K562 (cell line): Measurements from ENCODE around the gene SHROOM3. TPM values are rescaled to one million over a fixed set of nuclear protein-coding genes. Genes with fewer than 3 reads are reported as not detected.

Source experiments
- ATAC-seq: fragments of 200-7000 bp; cut with Tn5 transposase; 3 replicates; pipeline ENCODE4 v1.9.1; 2020; ENCODE audit warnings: moderate library complexity
- BruUV-seq: library from RNA; stranded (reverse); fragments of 400-500 nt; replicated peaks from 2 replicates; lab custom pipeline; 2021; lab: Mats Ljungman, UMichigan
- CTCF ChIA-PET: fragments of 300-600 bp; formaldehyde crosslinking; extraction: SDS; loops from one replicate; lab custom pipeline; 2021; ENCODE audit warnings: low intra/inter-chr PET ratio; lab: Yijun Ruan, JAX
- POLR2A ChIA-PET: fragments of 300-600, 350-650 bp; sonication (Branson Sonifier 250); formaldehyde crosslinking; extraction: SDS; loops from one replicate; lab custom pipeline; 2021; ENCODE audit warnings: antibody characterized with exemption, inconsistent platforms; lab: Yijun Ruan, JAX
- DNase-seq, 4 experiments: peaks; one replicate each; pipeline versions ENCODE4 v3.0.0 to v3.0.0-alpha.2; 2011 to 2018; ENCODE audit warnings: low spot score in 3 of 4, mixed read lengths in 3 of 4; ENCODE audit errors: extremely low read depth in 1 of 4
- FAIRE-seq: peaks from 2 replicates; lab custom pipeline; 2011; peaks lifted over from hg19 to GRCh38; lab: Jason Lieb, UNC
- H2AFZ ChIP-seq: 2 replicates; pipeline ENCODE4 v1.6.0; 2011; ENCODE audit warnings: low read depth, low read length, control low read depth, inconsistent platforms
- H3K27ac ChIP-seq: fragments of 200-600 bp; 3 replicates; pipeline ENCODE4 v1.8.0; 2011; ENCODE audit warnings: low read depth, mild to moderate bottlenecking, control low read depth, inconsistent platforms, low read length, moderate library complexity, mixed read lengths; ENCODE audit errors: extremely low read depth
- H3K27me3 ChIP-seq, 2 experiments: fragments of 300-600 bp in 1 of 2; 2 replicates in 1 of 2; 3 replicates in 1 of 2; pipeline versions ENCODE4 v1.6.0 to v1.8.0; 2011; ENCODE audit warnings: inconsistent platforms in 2 of 2, low read length in 2 of 2, mild to moderate bottlenecking in 1 of 2, mixed read lengths in 1 of 2, moderate library complexity in 1 of 2; ENCODE audit not compliant: control insufficient read depth in 2 of 2, insufficient read depth in 2 of 2
- H3K36me3 ChIP-seq: fragments of 300-600 bp; 3 replicates; pipeline ENCODE4 v1.8.0; 2011; ENCODE audit warnings: mild to moderate bottlenecking, low read length, inconsistent platforms; ENCODE audit not compliant: control insufficient read depth, insufficient read depth
- H3K4me1 ChIP-seq, 2 experiments: fragments of 200-600 bp in 1 of 2; replicated peaks in 1 of 2; 2 replicates in 1 of 2; 3 replicates in 1 of 2; pipeline versions ENCODE4 v1.5.1 to v1.8.0; 2011; ENCODE audit warnings: inconsistent platforms in 2 of 2, low read length in 2 of 2, mild to moderate bottlenecking in 1 of 2, mixed read lengths in 1 of 2, moderate library complexity in 1 of 2; ENCODE audit not compliant: control insufficient read depth in 2 of 2, insufficient read depth in 2 of 2
- H3K4me2 ChIP-seq: 2 replicates; pipeline ENCODE4 v1.6.1; 2011; ENCODE audit warnings: low read length, control low read depth, inconsistent platforms, mixed read lengths; ENCODE audit not compliant: insufficient read depth
- H3K4me3 ChIP-seq: fragments of 200-600 bp; sonication (generic), shearing (Covaris generic); 2 replicates; pipeline ENCODE4 v1.5.1; 2016; ENCODE audit warnings: control low read depth, inconsistent platforms
- H3K79me2 ChIP-seq: fragments of 200-600 bp; 3 replicates; pipeline ENCODE4 v1.8.0; 2011; ENCODE audit warnings: low read length, inconsistent platforms; ENCODE audit not compliant: control insufficient read depth, insufficient read depth
- H3K9ac ChIP-seq, 2 experiments: 2 replicates each; pipeline versions ENCODE4 v1.6.0 to v1.6.1; 2011; ENCODE audit warnings: low read depth in 2 of 2, low read length in 2 of 2, control low read depth in 1 of 2, inconsistent platforms in 1 of 2, mild to moderate bottlenecking in 1 of 2, mixed read lengths in 1 of 2; ENCODE audit not compliant: insufficient read depth in 1 of 2
- H3K9me1 ChIP-seq: one replicate; pipeline ENCODE4 v1.6.0; 2011; ENCODE audit warnings: inconsistent platforms, mild to moderate bottlenecking, low read length, moderate library complexity; ENCODE audit not compliant: control insufficient read depth, insufficient read depth
- H3K9me3 ChIP-seq: replicated peaks from 2 replicates; pipeline ENCODE4 v1.5.1; 2011; ENCODE audit warnings: low read depth, low read length, inconsistent platforms; ENCODE audit not compliant: control insufficient read depth, insufficient read depth
- H4K20me1 ChIP-seq: replicated peaks from 2 replicates; pipeline ENCODE4 v1.6.1; 2011; ENCODE audit warnings: low read length, inconsistent platforms, mixed read lengths; ENCODE audit not compliant: control insufficient read depth, insufficient read depth
- CHAMP1 ChIP-seq: fragments of 450-650 bp; IDR thresholded peaks from 2 replicates; pipeline ENCODE4 v1.6.1; 2016; ENCODE audit warnings: mild to moderate bottlenecking
- FIP1L1 ChIP-seq: fragments of 200-400 bp; formaldehyde crosslinking; IDR thresholded peaks from 2 replicates; pipeline ENCODE4 v1.6.1; 2018; ENCODE audit warnings: mild to moderate bottlenecking, low read depth, low read length; ENCODE audit not compliant: poor library complexity, severe bottlenecking
- POLR2G ChIP-seq: fragments of 200-400 bp; formaldehyde crosslinking; IDR thresholded peaks from 2 replicates; pipeline ENCODE4 v1.6.1; 2017; ENCODE audit warnings: low read depth, mild to moderate bottlenecking, antibody characterized with exemption, low read length, moderate library complexity
- SNIP1 ChIP-seq: fragments of 450-650 bp; IDR thresholded peaks from 2 replicates; pipeline ENCODE4 v1.7.1; 2017; ENCODE audit warnings: low read depth, mild to moderate bottlenecking
- WGBS: fragments of 100-300 bp; shearing (Covaris generic); methylation state at CpG from one replicate; pipeline ENCODE4 v1.1.6; 2016; ENCODE audit warnings: low coverage, mixed read lengths; ENCODE audit not compliant: insufficient coverage; ENCODE audit errors: missing lambda C conversion rate; 5-methylcytosine and 5-hydroxymethylcytosine counted together
- in situ Hi-C: fragments of 300-500 bp; cut with MboI; formaldehyde crosslinking; loops from 4 replicates; pipeline ENCODE4 v1.15.0; 2018; ENCODE audit warnings: inconsistent platforms, mixed read lengths
- intact Hi-C: fragments of 100-400 bp; cut with micrococcal nuclease; formaldehyde crosslinking; loops from 2 replicates; pipeline ENCODE4 v1.14.2; 2022
- polyA plus RNA-seq, 8 experiments: library from polyadenylated mRNA; depleted of rRNA in 4 of 8; stranded (reverse) in 5 of 8; unstranded in 3 of 8; fragments of >200 nt; fragmentation: Nextera tagmentation in 2 of 8; fragmentation: Illumina TruSeq in 1 of 8; extraction: Ambion mirVana in 2 of 8; extraction: Trizol in 1 of 8; gene quantifications; 2 replicates each; pipeline versions ENCODE4 v1.2.1 to v1.2.3, GENCODE V29; 2011 to 2014; ENCODE audit warnings: inconsistent platforms in 1 of 8, missing spikeins in 1 of 8
- total RNA-seq, 7 experiments: library from RNA; depleted of rRNA in 6 of 7; stranded (reverse); fragments of >200 nt in 6 of 7; fragmentation: Illumina TruSeq in 2 of 7; extraction: Trizol in 2 of 7; gene quantifications; 2 replicates each; pipeline versions ENCODE4 v1.2.1 to v1.2.3, GENCODE V29; 2011 to 2021; ENCODE audit warnings: low replicate concordance in 1 of 7
- TF ChIP-seq, protein P1 (sequence below): fragments of 450-650 bp; IDR thresholded peaks from 2 replicates; pipeline ENCODE4 v1.6.1; 2016; ENCODE audit warnings: antibody characterized with exemption
- TF ChIP-seq, protein P2 (sequence below): IDR thresholded peaks from 2 replicates; pipeline ENCODE4 v1.6.1; 2011; ENCODE audit warnings: borderline replicate concordance, low read depth, mild to moderate bottlenecking, moderate library complexity, low read length; ENCODE audit not compliant: insufficient read depth, poor library complexity, severe bottlenecking
- TF ChIP-seq, protein P3 (sequence below): fragments of 450-650 bp; formaldehyde crosslinking; IDR thresholded peaks from 2 replicates; pipeline ENCODE4 v1.4.0; 2020; ENCODE audit warnings: mild to moderate bottlenecking, moderate library complexity

Gene SHROOM3
- total and polyA plus RNA-seq, 9 of the 15 experiments (the other 6 are each of a cell fraction or from before 2014, with no cell fraction given), result 0.01 to 0.07 TPM; not detected in 7

- no TSS peak for BruUV-seq
- no peak for FAIRE-seq
These were observed 263.1 kb downstream of the SHROOM3 start for GRCh38 chr4:76698141-76698540.

More at GRCh38 chr4:76698141-76698540, 263.1 kb downstream of the SHROOM3 start:
- H3K36me3 ChIP-seq, result no peaks in the 10 kb centered on the region
- TF ChIP-seq, protein P1, sequence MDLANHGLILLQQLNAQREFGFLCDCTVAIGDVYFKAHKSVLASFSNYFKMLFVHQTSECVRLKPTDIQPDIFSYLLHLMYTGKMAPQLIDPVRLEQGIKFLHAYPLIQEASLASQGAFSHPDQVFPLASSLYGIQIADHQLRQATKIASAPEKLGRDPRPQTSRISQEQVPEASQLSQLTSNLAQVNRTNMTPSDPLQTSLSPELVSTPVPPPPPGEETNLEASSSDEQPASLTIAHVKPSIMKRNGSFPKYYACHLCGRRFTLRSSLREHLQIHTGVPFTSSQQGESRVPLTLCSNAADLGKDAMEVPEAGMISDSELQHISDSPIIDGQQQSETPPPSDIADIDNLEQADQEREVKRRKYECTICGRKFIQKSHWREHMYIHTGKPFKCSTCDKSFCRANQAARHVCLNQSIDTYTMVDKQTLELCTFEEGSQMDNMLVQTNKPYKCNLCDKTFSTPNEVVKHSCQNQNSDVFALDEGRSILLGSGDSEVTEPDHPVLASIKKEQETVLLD, result no peak
- TF ChIP-seq, protein P2, sequence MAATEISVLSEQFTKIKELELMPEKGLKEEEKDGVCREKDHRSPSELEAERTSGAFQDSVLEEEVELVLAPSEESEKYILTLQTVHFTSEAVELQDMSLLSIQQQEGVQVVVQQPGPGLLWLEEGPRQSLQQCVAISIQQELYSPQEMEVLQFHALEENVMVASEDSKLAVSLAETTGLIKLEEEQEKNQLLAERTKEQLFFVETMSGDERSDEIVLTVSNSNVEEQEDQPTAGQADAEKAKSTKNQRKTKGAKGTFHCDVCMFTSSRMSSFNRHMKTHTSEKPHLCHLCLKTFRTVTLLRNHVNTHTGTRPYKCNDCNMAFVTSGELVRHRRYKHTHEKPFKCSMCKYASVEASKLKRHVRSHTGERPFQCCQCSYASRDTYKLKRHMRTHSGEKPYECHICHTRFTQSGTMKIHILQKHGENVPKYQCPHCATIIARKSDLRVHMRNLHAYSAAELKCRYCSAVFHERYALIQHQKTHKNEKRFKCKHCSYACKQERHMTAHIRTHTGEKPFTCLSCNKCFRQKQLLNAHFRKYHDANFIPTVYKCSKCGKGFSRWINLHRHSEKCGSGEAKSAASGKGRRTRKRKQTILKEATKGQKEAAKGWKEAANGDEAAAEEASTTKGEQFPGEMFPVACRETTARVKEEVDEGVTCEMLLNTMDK, result no peak
- TF ChIP-seq, protein P3, sequence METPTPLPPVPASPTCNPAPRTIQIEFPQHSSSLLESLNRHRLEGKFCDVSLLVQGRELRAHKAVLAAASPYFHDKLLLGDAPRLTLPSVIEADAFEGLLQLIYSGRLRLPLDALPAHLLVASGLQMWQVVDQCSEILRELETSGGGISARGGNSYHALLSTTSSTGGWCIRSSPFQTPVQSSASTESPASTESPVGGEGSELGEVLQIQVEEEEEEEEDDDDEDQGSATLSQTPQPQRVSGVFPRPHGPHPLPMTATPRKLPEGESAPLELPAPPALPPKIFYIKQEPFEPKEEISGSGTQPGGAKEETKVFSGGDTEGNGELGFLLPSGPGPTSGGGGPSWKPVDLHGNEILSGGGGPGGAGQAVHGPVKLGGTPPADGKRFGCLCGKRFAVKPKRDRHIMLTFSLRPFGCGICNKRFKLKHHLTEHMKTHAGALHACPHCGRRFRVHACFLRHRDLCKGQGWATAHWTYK, result no peak
- TF ChIP-seq FIP1L1, result no peak
- no peak for TF ChIP-seq SNIP1
- no peak for TF ChIP-seq POLR2G
- no peak for TF ChIP-seq CHAMP1
- CTCF ChIA-PET, result no interaction called here
- WGBS, result 0% methylated on average over 1 of the region's 1 CpG
- H3K9me3 ChIP-seq, result no peaks in the 10 kb centered on the region
- H3K4me2 ChIP-seq, result no peak overlapping the region
- H4K20me1 ChIP-seq, result no peaks in the 10 kb centered on the region; the same call in 1 of the 2 replicates
- H3K4me3 ChIP-seq, result no peak overlapping the region
- DNase-seq (no peak), ATAC-seq (no peak)
- H3K27ac ChIP-seq, result no peak overlapping the region
- intact Hi-C loops (no loop called here), in situ Hi-C loops (no loop called here)
- no peaks in the 10 kb centered on the region for H3K9me1 ChIP-seq
- POLR2A ChIA-PET, result no interaction called here
- H3K9ac ChIP-seq, result no peak overlapping the region
- H3K4me1 ChIP-seq, result no peaks in the 10 kb centered on the region
- no peaks in the 10 kb centered on the region; a peak in 1 of 5 replicates for H3K27me3 ChIP-seq
- H3K79me2 ChIP-seq, result no peaks in the 10 kb centered on the region
- no peak overlapping the region for H2AFZ ChIP-seq
